Liver (tissue), 3 donors: ENCODE results near the gene CLOCK.

ENCODE experiments used
- ATF3 ChIP-seq: IDR thresholded peaks from 2 replicates; pipeline ENCODE4 v1.6.1; 2016; ENCODE audit warnings: antibody characterized with exemption
- CTCF ChIP-seq: fragments of 150-350 bp; IDR thresholded peaks from 2 replicates; pipeline ENCODE4 v1.5.1; 2017; ENCODE audit warnings: improper control_type of control experiment, low read depth, low read length; ENCODE audit not compliant: missing input control
- GABPA ChIP-seq, 2 donors: IDR thresholded peaks in 1 of 2; conservative IDR thresholded peaks in 1 of 2; 2 replicates each; pipeline ENCODE4 v1.6.1; 2016; ENCODE audit warnings: antibody characterized with exemption in 2 of 2, mild to moderate bottlenecking in 1 of 2, moderate library complexity in 1 of 2
- JUND ChIP-seq, 2 donors: IDR thresholded peaks; 2 replicates each; pipeline ENCODE4 v1.6.1; 2016; ENCODE audit warnings: antibody characterized with exemption in 2 of 2
- MAX ChIP-seq: IDR thresholded peaks from 2 replicates; pipeline ENCODE4 v1.6.1; 2016; ENCODE audit warnings: antibody characterized with exemption
- RAD21 ChIP-seq, 2 donors: IDR thresholded peaks; 2 replicates each; pipeline ENCODE4 v1.6.1; 2016; ENCODE audit warnings: antibody characterized with exemption in 2 of 2, mild to moderate bottlenecking in 2 of 2
- REST ChIP-seq: IDR thresholded peaks from 2 replicates; pipeline ENCODE4 v1.6.1; 2016; ENCODE audit warnings: antibody characterized with exemption, mild to moderate bottlenecking
- SP1 ChIP-seq: IDR thresholded peaks from 2 replicates; pipeline ENCODE4 v1.6.1; 2018; ENCODE audit warnings: antibody characterized with exemption, mild to moderate bottlenecking
- TAF1 ChIP-seq: conservative IDR thresholded peaks from 2 replicates; pipeline ENCODE4 v1.6.1; 2016; ENCODE audit warnings: antibody characterized with exemption, mild to moderate bottlenecking
- YY1 ChIP-seq: IDR thresholded peaks from 2 replicates; pipeline ENCODE4 v1.6.1; 2016; ENCODE audit warnings: antibody characterized with exemption, mild to moderate bottlenecking
- ZBTB33 ChIP-seq: IDR thresholded peaks from 2 replicates; pipeline ENCODE4 v1.6.1; 2016; ENCODE audit warnings: antibody characterized with exemption
- donor health status: healthy.
- donor health status: healthy.

GRCh38 chr4:55442541-55442940, 104.2 kb downstream of the CLOCK start:
- TF ChIP-seq CTCF (no peak), RAD21 (IDR thresholded peaks at IDR 0.05) (no peak), YY1 (no peak), MAX (no peak), REST (no peak), GABPA (IDR thresholded peaks at IDR 0.05 in 1 of 2, conservative IDR thresholded peaks at IDR 0.05 in 1 of 2) (no peak), TAF1 (no peak), ZBTB33 (no peak), ATF3 (no peak), SP1 (no peak), JUND (IDR thresholded peaks at IDR 0.05) (no peak)
